ENCODE results near the gene PPT1.
"Not testable (repeated sequence)": the region's sequence is repeated elsewhere in the genome, so short reads cannot be mapped to it uniquely, and the experiment has no call there.

Gene PPT1

DNA sequence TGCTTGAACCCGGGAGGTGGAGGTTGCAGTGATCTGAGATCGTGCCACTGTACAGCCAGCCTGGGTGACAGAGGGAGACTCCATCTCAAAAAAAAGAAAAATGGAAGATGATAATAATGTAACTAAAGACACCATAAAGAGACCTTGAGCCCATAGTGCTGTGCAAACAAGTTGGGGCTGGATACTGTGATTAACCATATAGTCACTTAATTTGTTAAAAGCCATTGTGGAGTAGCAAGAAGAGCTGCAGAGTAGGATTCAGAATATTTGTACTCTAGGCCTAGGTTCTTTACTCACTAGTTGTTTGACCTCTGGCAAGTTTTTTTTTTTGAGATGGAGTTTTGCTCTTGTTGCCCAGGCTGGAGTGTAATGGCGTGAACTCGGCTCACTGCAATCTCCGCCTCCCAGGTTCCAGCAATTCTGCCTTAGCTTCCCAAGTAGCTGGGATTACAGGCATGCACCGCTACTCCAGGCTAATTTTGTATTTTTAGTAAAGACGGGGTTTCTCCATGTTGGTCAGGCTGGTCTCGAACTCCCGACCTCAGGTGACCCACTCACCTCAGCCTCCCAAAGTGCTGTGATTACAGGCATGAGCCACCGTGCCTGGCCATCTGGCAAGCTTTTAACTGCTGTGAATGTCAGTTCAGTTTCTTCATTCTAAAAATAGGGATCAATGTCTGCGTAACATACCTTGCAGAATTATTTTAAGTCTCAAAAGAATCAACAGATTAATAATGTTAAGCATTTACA is 43.7 kb downstream of the PPT1 start:
- no peak for DNase-seq

DNA sequence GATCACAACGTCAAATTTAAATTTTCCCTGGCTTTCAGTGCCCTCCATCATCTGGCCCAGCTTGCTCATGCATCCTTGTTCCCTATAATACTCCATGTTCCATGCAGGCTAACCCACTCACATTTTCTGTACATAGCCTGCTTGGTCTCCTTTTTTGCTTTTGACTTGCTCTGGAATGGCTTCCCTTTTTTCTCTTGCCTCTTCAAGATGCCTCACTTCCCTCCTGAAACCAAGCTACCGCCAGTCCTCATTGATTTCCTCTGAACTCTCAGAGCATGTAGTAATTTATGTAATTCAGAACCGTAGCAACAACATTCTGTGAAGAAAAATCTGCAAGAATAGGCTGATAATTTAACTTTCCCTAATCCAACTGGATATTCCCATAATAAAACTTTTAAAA is 46.2 kb downstream of the PPT1 start:
- no peak for DNase-seq

DNA sequence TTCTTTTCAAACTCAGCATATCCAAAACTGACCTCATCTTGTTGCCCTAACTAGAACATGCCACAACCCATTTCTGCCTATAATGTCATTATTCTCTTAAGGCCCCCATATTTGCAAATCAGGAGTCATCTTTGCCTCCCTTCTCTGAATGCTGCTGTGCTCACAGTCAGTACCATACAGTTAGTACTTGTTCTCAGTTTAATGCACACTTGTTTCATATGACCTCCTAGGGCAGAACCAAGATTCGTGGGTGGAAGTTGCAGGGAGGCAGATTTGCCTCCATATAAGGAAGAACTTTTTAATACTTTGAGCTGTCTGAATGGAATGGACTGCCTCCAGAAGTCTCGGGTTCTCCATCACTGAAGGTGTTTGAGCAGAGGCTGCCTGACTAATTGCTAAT is 47.3 kb downstream of the PPT1 start:
- no peak for DNase-seq

DNA sequence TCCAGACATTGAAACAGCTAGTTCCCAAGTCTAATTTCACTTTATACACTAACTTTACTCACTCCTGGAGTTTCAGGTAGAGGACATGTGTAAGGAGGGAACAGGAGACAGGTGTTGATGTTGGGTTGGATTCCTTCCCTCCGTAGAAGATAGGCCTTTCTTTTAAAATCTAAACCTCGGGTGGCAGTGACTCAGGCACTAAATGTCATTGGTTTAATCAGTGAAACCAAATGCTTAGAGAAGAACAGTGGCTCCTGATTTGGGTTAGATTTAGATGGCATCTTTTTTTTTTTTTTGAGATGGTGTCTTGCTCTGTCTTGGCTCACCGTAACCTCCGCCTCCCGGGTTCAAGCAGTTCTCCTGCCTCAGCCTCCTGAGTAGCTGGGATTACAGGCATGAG is 49.3 kb downstream of the PPT1 start:
- no peak for DNase-seq

DNA sequence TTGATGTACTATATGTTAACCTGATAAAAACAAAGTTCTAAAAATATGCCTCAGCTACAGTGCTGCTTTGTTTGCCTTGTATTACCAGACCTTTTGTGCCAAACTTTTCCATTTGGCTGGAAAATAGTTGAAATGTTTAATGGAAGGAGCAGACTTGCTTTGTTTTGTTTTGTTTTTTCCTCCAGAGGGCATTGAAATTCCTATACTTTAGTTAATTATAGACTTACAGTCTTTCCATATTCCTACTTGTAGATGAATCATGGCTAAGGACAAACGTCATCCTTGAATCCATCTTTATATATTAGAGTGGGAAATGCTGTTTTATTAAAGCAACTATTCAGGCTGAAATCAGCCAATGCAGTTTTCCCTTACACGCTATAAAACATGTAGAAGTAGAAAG is 49.8 kb downstream of the PPT1 start:
- DNase-seq: no peak

DNA sequence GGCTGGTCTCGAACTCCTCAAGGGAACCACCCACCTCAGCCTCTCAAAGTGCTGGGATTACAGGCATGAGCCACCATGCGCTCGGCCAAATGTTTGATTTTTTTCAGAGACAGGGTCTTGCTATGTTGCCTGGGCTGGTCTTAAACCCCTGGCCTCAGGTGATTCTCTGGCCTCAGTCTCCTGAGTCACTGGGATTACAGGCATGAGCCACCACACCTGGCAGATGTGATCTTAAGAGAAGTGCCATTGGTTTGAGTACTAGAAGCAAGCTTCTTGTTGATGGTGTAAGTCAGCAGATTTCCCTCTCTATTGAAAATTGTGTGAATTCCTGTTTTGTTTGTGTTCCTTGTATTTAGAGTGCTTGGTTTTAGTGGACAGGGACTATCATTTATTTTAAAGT is 51.3 kb downstream of the PPT1 start:
- DNase-seq: no peak

DNA sequence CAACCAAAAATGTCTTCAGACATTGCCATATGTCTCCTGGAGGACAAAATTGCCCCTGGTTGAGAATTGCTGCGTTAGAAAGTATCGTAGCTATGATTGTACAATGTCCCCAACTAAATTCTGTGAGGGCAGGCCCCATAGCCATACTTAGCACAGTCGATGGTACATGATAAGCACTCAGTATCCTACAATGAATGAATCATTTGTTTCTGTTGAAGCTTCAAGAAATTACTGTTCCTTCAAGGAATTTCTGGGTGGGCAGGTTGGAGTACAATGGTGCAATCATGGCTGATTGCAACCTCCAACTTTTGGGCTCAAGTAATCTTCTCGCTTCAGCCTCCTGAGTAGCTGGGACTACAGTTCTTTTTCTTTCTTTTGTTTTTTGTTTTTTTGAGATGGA is 51.9 kb downstream of the PPT1 start:
- DNase-seq: no peak

DNA sequence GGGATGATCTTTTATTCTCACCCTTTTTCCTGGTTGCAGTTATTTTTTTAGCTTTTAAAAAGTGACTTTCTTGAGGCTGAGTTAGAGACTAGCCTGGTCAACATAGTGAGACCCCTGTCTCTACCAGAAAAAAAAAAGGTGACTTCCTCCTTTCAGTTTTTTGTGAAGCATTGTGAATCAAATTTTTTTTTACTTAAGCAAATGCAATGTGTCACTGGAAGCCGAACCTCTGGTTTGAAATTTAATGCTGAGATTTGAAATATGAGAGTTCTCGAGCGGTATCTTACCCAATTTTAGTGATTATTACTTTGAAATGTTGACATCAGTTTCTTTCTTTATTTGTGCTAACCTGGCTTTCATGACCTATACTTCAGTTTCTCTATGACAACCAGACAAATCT is 52.9 kb downstream of the PPT1 start:
- DNase-seq: no peak

DNA sequence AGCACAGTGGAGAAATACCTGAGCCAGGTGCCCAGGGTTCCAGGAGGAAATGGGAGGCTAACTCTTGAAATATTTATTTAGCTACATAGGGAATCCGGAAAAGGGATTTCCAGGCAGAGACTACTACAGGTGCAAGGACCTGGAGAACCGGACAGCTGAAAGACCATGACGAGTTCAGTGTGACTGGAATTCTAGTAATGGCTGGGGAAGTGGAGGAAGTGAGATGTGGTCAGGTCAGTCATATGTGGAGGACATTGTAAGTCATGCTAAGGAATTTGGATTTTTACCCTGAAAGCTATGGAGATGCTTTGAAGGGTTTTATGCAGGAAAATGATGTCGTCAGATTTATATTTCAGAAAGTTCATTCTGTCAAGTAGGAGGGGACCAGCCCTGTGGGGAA is 54.7 kb downstream of the PPT1 start:
- DNase-seq: no peak

DNA sequence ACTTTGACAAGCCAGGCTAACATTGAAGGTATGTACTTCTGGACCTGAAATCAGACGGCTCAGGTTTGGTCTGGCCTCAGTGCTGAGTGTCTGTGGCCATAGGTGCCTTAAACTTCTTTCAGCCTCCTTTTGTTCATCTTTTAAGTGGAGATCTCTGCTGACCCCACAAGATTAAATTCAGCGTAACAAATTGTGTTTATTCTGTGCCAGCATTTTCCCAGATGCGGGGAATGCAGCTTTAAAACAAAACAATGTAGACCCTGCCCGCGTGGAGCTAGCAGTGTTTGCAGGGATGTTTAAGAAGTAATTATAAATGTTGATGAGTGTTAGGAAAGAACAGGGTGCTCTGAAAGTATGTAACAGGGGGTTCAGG is 55.6 kb downstream of the PPT1 start:
- DNase-seq: no peak

DNA sequence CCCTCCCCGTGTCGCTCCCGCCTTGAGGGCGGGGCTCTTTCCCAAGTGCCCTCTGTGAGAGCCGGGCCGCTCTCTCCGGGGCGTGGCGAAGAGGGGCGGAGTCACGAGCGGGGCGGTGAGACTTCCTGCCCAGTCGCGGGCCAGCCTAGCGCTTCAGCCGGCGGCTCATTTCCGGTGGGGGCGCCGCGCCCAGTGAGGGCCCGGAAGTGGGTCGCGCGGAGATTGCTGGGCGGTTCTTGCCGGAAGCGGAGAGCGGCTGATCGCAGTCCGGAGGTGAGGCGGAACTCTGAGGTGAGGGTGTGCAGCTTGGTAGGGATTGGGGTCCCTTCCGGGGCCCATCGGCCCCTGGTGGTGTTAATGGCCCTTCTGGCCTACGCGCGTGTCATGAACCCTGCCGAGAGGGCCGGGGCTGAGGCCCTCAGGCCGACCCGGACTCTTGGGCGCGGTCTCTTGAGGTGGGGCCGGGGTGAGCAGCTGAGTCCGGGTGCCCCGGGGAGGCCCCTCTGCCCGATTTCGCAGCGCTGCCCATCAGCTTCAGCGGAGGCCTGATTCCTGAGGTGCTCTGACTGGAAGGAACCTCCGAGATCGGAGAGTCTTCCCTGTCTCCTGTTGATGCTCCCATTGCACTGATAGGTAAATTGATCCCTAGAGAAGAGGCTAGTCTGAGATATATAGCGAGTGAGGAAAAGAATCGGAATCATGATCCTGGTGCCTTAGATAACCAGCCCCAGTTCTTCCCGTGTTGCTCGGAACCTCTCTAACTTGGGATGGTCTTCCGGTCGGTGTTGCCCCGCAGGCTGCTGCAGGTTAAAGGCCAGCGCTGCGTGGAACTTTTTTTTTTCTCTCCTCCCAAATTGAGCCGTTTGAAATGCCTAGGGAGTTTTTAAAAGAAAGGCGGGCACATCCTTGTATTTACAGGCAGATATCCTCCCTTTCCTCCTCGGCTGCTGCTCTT is 56.3 kb downstream of the PPT1 start, which contains the start of gene CAP1:
Gene CAP1 (plus strand): TSS at position 219 of the 955 bp plus-strand sequence. CDS start 18,618 bp downstream, outside the sequence.
- peak; percentile 99 for DNase-seq

DNA sequence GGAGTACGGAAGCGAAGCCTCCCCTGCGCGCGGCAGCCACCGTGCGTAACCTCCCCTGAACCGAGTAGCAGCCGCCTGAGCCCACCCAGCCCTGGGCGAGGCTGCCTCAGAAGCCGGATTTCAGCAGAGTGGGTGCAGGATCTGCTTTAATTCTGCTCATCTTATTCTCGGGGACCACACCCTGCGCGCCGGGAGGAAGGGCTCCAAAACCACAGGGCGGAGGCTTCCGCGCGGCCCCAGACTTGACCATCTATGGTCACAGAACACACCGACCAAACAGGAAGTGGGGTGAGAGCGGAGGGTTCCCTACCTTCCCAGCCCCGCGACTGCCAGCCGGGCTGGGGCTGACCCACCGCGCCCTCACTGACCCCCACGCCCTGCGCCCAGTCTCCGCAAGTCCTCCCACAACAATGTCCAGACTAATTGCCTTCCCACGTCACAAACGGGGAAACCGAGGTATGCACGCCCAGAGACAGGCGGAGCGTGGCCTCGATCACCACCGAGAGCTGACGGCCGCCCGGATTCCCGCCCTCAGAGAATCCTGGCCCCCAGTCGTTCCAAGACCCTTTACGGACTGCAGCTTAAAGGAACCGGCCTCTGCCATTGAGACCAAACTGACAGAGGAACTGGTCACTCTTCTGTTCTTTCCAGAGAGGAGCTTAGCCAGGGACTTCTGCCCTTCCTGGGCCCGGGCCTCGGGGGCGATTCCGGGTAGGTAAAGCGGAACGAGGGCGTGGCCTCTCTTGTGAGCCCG is 57.1 kb downstream of the PPT1 start:
- peak; percentile 83 for DNase-seq

DNA sequence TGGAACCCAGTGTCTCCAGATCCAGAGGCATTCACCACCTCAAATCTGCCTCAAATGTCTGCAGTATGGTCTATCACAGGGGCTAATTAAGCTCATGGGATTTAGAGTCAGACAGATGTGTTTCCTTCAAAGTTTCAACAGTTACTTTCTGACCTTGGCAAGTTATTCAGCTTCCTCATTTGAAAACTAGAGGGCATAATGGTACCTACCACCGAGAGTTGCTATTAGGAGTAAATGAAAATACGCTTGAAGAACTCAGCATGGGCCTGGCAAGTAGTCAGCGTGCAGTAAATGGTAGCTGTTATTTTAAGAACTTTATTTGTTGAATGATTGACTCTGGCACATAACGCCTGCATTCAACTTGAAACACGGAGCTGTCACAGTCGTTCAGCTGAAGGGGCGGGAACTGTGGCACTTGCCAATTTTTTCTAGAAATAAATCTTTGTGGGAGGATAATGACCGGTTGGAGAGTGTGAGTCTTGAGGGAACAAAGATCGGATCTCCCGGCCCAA is 57.8 kb downstream of the PPT1 start:
- no peak for DNase-seq

DNA sequence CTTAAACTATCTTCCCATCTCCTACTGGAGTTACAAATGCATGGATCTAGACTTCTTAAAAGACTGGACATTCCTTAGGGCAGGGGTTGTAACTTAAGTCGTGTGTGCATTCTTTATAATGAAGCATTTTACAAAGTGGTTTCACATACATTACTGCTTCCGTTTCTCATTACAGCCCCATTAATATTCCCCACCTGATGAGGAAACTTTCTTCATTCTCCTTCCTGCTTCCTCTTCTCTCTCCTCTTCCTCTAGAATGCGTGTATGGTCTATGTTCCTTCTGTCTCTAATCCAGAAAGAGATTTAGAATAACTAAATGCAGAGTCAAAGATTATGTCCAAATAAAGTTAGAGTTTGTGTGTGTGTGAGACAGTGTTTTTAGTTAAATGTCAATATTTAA is 58.4 kb downstream of the PPT1 start:
- DNase-seq: no peak

DNA sequence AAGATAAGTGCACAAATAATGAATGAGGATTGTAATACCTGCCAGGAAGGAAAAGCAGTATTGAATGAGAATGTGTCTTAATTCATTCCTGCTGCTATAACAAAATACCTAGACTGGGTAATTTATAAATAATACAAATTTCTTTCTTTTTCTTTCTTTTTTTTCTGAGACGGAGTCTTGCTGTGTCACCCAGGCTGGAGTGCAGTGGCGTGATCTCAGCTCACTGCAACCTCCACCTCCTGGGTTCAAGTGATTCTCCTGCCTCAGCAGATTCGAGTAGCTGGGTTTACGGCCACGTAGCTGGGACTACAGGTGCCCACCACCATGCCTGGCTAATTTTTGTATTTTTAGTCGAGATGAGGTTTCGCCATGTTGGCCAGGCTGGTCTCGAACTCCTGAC is 59.8 kb downstream of the PPT1 start:
- not testable (repeated sequence) for DNase-seq

DNA sequence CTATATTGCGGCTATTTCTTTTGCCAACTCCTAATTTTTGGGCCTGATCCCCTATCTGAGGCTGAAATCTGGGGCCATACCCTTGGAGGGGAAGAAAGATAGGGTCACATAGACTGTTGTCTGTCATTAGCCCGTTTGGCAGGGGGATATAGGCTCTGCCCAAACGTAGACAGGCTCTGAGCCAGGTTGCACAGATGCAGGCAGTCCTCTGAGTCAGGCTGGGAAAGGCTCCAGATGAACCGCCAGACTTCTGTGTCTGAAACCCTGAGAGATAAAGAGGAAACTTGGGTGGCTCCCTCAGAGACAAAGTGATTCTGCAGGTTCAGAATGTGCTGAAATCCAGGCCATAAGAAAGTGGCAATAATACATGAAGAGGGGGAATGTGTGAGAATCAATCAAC is 60.5 kb downstream of the PPT1 start:
- DNase-seq: no peak

DNA sequence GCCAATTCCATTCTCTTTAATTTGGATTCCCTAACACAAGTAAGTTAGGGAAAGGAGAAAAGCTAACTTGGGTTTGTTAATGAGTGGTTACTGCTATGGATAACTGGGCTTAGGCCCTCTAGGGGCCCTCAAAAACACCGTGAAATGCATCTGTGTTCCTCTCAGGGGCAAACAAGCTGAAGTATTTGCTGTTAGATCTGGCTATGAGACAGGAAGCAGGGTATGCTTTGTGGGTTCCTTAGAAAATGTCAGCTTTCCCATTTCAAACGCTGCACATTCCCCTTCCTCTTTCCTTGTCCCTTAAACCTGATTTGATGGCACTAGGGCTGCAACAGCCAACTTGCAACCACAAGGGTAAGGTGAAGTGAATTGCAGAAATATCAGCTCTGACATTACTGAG is 62.2 kb downstream of the PPT1 start:
- DNase-seq: no peak

DNA sequence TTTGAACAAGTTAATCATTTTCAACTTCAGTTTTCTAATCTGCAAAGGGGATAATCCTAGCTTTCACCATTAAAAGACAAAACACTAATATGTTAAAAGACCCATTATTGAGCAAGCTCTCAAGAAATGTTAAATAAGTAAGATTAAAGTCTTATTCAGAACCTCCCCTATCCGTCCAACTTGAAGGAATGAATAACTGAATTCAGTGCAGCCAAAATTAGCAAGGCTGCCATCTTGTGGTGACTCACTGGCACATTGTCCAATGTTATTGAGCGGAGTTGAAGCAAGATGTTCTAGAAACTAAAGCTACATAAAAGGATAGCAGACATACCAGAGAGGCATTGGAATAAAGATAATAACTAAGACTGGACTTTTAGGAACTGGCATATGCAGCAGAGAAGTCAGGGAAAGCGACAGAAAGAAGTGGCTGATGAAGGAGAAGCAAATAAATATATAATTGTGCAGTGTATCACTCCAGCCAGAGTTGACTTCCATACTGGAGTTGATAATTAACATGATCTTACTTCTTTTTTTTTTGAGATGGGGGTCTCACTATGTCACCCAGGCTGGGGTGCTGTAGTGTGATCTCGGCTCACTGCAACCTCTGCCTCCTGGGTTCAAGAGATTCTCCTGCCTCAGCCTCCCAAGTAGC is 64.7 kb downstream of the PPT1 start:
- peak; percentile 48 for DNase-seq

DNA sequence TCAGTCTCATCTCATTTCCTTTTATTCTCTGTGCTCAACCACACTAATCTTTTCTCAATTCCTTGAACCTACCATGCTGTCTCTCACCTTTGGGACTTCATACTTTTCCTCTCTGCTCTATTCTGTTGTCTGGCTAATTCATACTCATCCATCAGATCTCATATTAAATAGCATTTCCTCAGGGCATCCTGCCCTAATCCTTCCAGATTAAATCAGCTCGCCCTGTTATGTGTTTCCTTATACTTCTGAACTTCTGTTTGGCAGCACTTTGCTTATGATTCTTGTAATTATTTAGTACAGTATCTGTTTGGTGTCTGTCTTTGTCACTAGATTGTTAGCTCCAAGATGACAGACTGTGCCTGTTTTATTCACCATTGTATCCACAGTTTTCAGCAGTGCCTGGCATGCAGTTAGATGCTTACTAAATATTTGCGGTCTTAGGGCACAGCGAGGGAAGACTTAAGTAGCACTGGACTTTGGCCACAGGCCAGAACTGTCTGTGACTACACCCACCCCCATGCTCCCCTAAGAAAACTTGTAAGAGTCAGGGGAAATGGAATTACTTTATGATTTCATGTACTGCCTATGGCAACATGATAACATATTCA is 66.4 kb downstream of the PPT1 start:
- no peak for DNase-seq

DNA sequence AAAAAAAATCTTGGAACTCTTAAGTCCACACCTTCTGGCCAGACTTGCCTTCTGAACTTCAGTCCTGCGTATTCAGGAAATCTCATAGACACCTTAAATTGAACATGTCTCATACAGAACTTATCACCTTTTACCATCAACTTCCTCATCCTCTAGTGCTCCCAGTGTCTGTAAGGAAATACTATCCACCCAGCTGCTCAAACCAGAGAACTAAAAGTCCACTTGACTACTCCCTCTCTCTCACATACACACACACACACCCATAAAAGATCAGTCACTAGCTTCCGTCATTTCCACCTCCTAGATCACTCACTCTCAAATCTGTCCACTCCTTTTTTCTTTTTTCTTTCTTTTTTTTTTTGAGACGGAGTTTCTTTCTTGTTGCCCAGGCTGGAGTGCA is 67.4 kb downstream of the PPT1 start:
- no peak for DNase-seq

DNA sequence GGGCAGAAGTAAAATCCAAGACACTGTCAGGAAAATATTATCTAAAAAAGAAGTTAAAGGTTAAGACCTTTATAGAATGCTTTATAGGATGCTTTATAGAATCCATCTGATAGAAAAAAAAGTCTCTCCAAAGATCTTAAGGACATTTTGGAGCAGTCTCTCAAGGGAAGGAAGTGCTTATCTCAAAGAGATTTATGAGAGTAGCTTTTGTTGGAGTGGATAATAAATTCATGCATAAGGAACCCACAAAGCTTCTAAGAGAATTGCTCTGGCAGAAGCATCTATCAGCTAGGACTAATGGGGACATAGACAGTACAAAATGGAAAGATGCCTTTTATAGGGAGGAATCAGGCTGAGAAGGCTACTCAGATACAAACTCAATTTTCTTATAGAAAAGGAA is 69.4 kb downstream of the PPT1 start:
- DNase-seq: no peak

DNA sequence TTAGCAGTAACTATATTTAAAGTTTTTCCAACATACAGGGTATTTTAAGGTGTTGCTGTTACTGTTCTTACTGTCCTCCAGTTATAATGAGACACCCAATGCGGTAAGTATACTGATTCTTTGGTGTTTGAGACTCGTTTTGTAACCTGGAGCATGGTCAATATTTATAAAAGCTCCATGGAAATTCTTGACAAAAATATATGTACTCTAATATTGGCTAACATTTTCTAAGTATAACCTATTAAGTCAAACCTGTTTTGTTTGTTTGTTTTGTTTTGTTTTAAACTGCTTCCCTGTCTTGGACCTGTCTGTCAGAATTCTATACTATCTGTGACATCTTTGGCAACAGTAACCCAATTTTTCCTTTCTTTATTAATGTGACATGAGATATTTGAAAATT is 72.4 kb downstream of the PPT1 start:
- DNase-seq: no peak
